Measurements from ENCODE around the gene SLC4A2.
"Not testable (repeated sequence)": the region's sequence is repeated elsewhere in the genome, so short reads cannot be mapped to it uniquely, and the experiment has no call there.

SLC4A2 gene

DNA sequence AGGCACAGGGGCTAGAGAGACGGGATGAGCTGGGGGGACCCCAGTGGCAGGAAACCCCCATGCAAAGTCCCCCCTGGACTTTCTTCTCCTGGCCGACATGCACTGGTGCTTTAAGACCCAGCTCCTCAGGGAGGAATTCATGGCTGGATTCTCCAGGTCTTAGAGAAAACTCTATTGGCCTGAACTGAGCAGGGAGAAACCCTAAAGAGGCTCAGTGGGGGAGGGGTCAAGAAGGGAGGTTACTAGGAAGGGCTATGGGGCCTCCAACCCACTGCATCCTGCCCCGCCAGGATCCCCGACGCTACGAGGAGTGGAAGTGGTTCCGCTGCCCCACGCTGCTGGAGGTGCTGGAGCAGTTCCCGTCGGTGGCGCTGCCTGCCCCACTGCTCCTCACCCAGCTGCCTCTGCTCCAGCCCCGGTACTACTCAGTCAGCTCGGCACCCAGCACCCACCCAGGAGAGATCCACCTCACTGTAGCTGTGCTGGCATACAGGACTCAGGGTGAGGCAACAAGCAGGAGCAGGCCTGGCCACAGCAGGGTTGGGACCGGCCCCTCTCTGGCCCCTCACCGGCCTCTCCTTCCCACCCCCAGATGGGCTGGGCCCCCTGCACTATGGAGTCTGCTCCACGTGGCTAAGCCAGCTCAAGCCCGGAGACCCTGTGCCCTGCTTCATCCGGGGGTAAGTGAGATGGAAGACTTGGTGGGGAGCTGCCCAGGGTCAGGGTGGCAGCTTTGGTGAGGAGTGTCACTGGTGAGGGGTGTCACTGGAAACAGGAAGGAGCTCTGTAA is 48.9 kb upstream of the SLC4A2 start:
- Histone ChIP-seq H3K9ac (ENCODE audit: low read length) (no peak overlapping the region), H3K4me2 (ENCODE audit: low read depth, low read length) (no peak overlapping the region), H3K9me2 (replicated peaks; ENCODE audit: insufficient read depth, low read length) (no peaks in the 10 kb centered on the region), H3K36me3 (replicated peaks; ENCODE audit: insufficient read depth, low read length) (no peaks in the 10 kb centered on the region), H3K79me2 (ENCODE audit: low read length) (no peaks in the 10 kb centered on the region), H3K4me3 (ENCODE audit: low read length) (no peak overlapping the region), H3K27me3 (replicated peaks; ENCODE audit: insufficient read depth, low read length) (peaks cover 21% of the 10 kb centered on the region), H3K9me3 (replicated peaks; ENCODE audit: insufficient read depth, low read length) (no peaks in the 10 kb centered on the region), H4K20me1 (ENCODE audit: insufficient read depth, low read length) (no peaks in the 10 kb centered on the region), H3K27ac (ENCODE audit: low read length) (no peak overlapping the region), H3K4me1 (ENCODE audit: low read length) (peaks cover 8% of the 10 kb centered on the region; the same call in 1 of the 2 replicates), H3F3A (ENCODE audit: insufficient read depth, low read length) (0 out of 2 replicates have a peak, but pooled peaks cover 4% of the 10 kb centered on the region), H2AFZ (ENCODE audit: low read length) (no peak overlapping the region)
- TF ChIP-seq, protein P1, sequence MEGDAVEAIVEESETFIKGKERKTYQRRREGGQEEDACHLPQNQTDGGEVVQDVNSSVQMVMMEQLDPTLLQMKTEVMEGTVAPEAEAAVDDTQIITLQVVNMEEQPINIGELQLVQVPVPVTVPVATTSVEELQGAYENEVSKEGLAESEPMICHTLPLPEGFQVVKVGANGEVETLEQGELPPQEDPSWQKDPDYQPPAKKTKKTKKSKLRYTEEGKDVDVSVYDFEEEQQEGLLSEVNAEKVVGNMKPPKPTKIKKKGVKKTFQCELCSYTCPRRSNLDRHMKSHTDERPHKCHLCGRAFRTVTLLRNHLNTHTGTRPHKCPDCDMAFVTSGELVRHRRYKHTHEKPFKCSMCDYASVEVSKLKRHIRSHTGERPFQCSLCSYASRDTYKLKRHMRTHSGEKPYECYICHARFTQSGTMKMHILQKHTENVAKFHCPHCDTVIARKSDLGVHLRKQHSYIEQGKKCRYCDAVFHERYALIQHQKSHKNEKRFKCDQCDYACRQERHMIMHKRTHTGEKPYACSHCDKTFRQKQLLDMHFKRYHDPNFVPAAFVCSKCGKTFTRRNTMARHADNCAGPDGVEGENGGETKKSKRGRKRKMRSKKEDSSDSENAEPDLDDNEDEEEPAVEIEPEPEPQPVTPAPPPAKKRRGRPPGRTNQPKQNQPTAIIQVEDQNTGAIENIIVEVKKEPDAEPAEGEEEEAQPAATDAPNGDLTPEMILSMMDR (IDR thresholded peaks at IDR 0.05; ENCODE audit: low read length): no peak
- TF ChIP-seq EZH2 (optimal IDR thresholded peaks at IDR 0.05; ENCODE audit: low read depth, low read length) (no peak), EZH2phosphoT487 (IDR thresholded peaks at IDR 0.05; ENCODE audit: low read length) (no peak)
- DNase-seq: no peak

DNA sequence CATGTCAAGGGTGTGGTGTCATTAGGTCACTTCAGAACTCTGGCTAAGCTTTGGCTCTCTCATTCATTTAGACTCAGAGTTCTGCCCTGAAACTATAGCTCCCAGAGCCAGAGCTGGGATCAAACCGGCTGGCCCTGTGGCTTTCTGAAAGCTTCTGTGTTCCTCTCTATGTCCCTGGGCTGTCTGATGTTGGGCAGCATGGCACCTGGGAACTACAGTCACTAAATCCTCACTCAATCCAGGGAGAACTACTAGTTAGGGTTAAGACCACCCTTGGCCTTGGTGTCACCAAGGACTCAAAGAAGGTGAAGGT is 48.3 kb upstream of the SLC4A2 start:
- Histone ChIP-seq H3K79me2 (ENCODE audit: low read length) (no peaks in the 10 kb centered on the region), H3K4me3 (ENCODE audit: low read length) (no peak overlapping the region), H3F3A (ENCODE audit: insufficient read depth, low read length) (0 out of 2 replicates have a peak, but pooled peaks cover 4% of the 10 kb centered on the region), H4K20me1 (ENCODE audit: insufficient read depth, low read length) (no peaks in the 10 kb centered on the region), H3K9me2 (replicated peaks; ENCODE audit: insufficient read depth, low read length) (no peaks in the 10 kb centered on the region), H3K9me3 (replicated peaks; ENCODE audit: insufficient read depth, low read length) (no peaks in the 10 kb centered on the region), H3K36me3 (replicated peaks; ENCODE audit: insufficient read depth, low read length) (no peaks in the 10 kb centered on the region), H3K4me1 (ENCODE audit: low read length) (peaks cover 8% of the 10 kb centered on the region; the same call in 1 of the 2 replicates), H3K27me3 (replicated peaks; ENCODE audit: insufficient read depth, low read length) (peaks cover 26% of the 10 kb centered on the region), H3K9ac (ENCODE audit: low read length) (no peak overlapping the region), H3K4me2 (ENCODE audit: low read depth, low read length) (no peak overlapping the region), H2AFZ (ENCODE audit: low read length) (no peak overlapping the region), H3K27ac (ENCODE audit: low read length) (no peak overlapping the region)
- DNase-seq: no peak
- TF ChIP-seq EZH2 (optimal IDR thresholded peaks at IDR 0.05; ENCODE audit: low read depth, low read length) (no peak), EZH2phosphoT487 (IDR thresholded peaks at IDR 0.05; ENCODE audit: low read length) (no peak)
- TF ChIP-seq, protein P1 (IDR thresholded peaks at IDR 0.05; ENCODE audit: low read length): no peak

DNA sequence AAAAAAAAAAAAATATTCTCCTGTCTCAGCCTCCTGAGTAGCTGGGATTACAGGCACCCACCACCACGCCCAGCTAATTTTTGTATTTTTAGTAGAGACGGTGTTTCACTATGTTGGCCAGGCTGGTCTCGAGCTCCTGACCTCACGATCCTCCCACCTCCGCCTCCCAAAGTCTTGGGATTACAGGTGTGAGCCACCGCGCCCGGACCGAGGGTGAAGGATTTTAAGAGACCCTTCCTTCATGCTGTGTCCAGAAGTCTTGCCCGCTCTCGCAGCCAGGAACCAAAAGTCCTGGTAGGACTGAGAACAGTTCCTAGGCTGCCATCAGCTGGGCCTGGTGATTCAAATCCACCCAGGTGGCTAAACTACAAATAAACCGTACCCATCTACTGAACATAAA is 47.8 kb upstream of the SLC4A2 start:
- H3K79me2 ChIP-seq (ENCODE audit: low read length); H3K4me3 ChIP-seq (ENCODE audit: low read length); H3K4me1 ChIP-seq (ENCODE audit: low read length); H3F3A ChIP-seq (ENCODE audit: insufficient read depth, low read length); H3K9me3 ChIP-seq (replicated peaks; ENCODE audit: insufficient read depth, low read length); H3K9ac ChIP-seq (ENCODE audit: low read length); H3K9me2 ChIP-seq (replicated peaks; ENCODE audit: insufficient read depth, low read length); H3K4me2 ChIP-seq (ENCODE audit: low read depth, low read length); H4K20me1 ChIP-seq (ENCODE audit: insufficient read depth, low read length); H3K36me3 ChIP-seq (replicated peaks; ENCODE audit: insufficient read depth, low read length); H2AFZ ChIP-seq (ENCODE audit: low read length); H3K27ac ChIP-seq (ENCODE audit: low read length); DNase-seq: not testable (repeated sequence)
- peaks cover 32% of the 10 kb centered on the region for H3K27me3 ChIP-seq (replicated peaks; ENCODE audit: insufficient read depth, low read length)

DNA sequence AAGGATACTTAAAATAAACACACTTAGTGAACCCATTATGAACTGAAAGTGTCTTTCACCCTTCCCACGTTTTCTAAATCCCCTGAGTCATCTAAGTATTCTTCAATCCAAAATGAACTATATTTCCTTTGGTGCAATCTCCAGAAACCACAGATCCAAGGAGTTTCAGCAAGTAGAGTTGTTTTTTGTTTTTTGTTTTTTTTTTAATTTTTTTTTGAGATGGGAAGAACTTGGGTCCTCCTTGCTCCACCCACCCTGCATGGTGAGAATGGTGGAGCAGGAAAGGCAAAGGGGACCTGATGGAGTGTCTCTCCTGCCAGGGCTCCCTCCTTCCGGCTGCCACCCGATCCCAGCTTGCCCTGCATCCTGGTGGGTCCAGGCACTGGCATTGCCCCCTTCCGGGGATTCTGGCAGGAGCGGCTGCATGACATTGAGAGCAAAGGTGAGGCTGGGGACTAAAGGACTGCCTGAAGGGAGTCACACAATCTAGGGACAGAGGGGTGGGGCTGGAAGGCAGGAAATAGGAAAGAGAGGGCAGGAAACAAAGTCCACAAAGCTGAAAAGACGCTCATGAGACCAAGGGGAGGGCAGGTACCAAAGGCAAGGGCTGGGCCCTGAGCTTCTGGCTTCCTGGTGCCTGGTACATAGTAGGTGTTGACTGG is 47.2 kb upstream of the SLC4A2 start:
- H3K4me2 ChIP-seq (ENCODE audit: low read depth, low read length): no peak overlapping the region

More for the DNA sequence above, 47.2 kb upstream of the SLC4A2 start:
- H3F3A ChIP-seq (ENCODE audit: insufficient read depth, low read length): 0 out of 2 replicates have a peak, but pooled peaks cover 4% of the 10 kb centered on the region
- H3K9ac ChIP-seq (ENCODE audit: low read length): no peak overlapping the region
- no peak overlapping the region for H3K4me3 ChIP-seq (ENCODE audit: low read length)
- no peaks in the 10 kb centered on the region for H3K36me3 ChIP-seq (replicated peaks; ENCODE audit: insufficient read depth, low read length)
- H2AFZ ChIP-seq (ENCODE audit: low read length): no peak overlapping the region
- no peaks in the 10 kb centered on the region for H3K79me2 ChIP-seq (ENCODE audit: low read length)
- H3K4me1 ChIP-seq (ENCODE audit: low read length): peaks cover 8% of the 10 kb centered on the region; the same call in 1 of the 2 replicates
- TF ChIP-seq, protein P1 (IDR thresholded peaks at IDR 0.05; ENCODE audit: low read length): no peak
- TF ChIP-seq EZH2phosphoT487 (IDR thresholded peaks at IDR 0.05; ENCODE audit: low read length) (no peak), EZH2 (optimal IDR thresholded peaks at IDR 0.05; ENCODE audit: low read depth, low read length) (no peak)
- no peaks in the 10 kb centered on the region for H3K9me3 ChIP-seq (replicated peaks; ENCODE audit: insufficient read depth, low read length)
- H3K9me2 ChIP-seq (replicated peaks; ENCODE audit: insufficient read depth, low read length): no peaks in the 10 kb centered on the region
- H3K27me3 ChIP-seq (replicated peaks; ENCODE audit: insufficient read depth, low read length): peaks cover 38% of the 10 kb centered on the region
- no peak overlapping the region for H3K27ac ChIP-seq (ENCODE audit: low read length)
- H4K20me1 ChIP-seq (ENCODE audit: insufficient read depth, low read length): no peaks in the 10 kb centered on the region
- DNase-seq: no peak

Measured in MM.1S (cell line).